ENCODE measurements around the gene C1QL4. TPM values are rescaled to one million over a fixed set of nuclear protein-coding genes. Genes with fewer than 3 reads are reported as not detected.

Gene C1QL4
- total and polyA plus RNA-seq, 9 of the 15 experiments (the other 6 are each of a cell fraction or from before 2014, with no cell fraction given) = 0.08 to 2.1 (median 0.31) TPM

DNA sequence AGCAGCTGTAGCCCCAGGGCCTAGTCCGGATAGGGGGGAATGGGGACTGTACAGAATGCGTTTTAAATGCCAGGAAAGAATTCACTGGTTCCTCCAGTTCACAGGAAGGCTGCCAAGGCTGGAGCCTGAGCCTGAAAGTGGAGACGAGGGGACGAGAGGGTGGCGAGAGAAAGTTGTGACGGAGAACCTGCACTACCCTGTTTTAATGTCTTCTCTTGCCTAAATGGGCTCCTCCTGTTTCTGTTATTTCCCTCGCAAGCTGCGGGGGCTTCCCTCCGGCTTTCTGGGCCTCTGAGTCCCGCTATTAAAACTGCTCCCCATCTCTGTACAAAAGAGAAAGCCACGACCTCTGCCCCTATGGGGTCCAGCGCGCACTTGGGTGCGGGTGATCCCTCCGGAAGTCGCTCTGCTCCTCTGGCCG is 4.5 kb downstream of the C1QL4 start:
- ChIA-PET CTCF (ENCODE audit: low intra/inter-chr PET ratio) (interaction anchor here (1.5 to 1.6 kb wide), 2 partner anchors 10 to 24 kb away, joined by 9 to 11 read pairs; no protein-coding TSS in a partner anchor), POLR2A (interaction anchor here (0.5 to 2.4 kb wide), 6 partner anchors 10 to 244 kb away, joined by 3 to 32 read pairs (median 4); partner anchors contain the start of genes PRPH and TROAP)
- H3K27me3 ChIP-seq (ENCODE audit: control insufficient read depth in 2 of 2, insufficient read depth in 2 of 2, low read length in 2 of 2) = no peaks in the 10 kb centered on the region
- in situ Hi-C loops (cut with MboI) (no loop called here), intact Hi-C loops (cut with micrococcal nuclease) (no loop called here)
- peaks cover 3% of the 10 kb centered on the region for H3K9me1 ChIP-seq (ENCODE audit: control insufficient read depth, insufficient read depth, low read length)
- WGBS (ENCODE audit: insufficient coverage, low coverage, missing lambda C conversion rate) = 80% methylated on average over 15 of the region's 17 CpGs
- H3K4me2 ChIP-seq (ENCODE audit: insufficient read depth, low read length) = no peak overlapping the region
- FAIRE-seq = no peak
- ATAC-seq = no peak
- TF ChIP-seq, protein P1, sequence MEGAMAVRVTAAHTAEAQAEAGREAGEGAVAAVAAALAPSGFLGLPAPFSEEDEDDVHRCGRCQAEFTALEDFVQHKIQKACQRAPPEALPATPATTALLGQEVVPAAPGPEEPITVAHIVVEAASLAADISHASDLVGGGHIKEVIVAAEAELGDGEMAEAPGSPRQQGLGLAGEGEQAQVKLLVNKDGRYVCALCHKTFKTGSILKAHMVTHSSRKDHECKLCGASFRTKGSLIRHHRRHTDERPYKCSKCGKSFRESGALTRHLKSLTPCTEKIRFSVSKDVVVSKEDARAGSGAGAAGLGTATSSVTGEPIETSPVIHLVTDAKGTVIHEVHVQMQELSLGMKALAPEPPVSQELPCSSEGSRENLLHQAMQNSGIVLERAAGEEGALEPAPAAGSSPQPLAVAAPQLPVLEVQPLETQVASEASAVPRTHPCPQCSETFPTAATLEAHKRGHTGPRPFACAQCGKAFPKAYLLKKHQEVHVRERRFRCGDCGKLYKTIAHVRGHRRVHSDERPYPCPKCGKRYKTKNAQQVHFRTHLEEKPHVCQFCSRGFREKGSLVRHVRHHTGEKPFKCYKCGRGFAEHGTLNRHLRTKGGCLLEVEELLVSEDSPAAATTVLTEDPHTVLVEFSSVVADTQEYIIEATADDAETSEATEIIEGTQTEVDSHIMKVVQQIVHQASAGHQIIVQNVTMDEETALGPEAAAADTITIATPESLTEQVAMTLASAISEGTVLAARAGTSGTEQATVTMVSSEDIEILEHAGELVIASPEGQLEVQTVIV (CRISPR knock-in tag; IDR thresholded peaks at IDR 0.05; ENCODE audit: borderline replicate concordance) = no peak
- TF ChIP-seq NCOA1 (IDR thresholded peaks at IDR 0.05; ENCODE audit: low read depth) = no peak
- no peak for TF ChIP-seq ZNF324 (CRISPR knock-in tag; IDR thresholded peaks at IDR 0.05)
- TF ChIP-seq NR4A1 (CRISPR knock-in tag; IDR thresholded peaks at IDR 0.05) = no peak
- TF ChIP-seq NR4A1 (tag; IDR thresholded peaks at IDR 0.05) = no peak
- TF ChIP-seq L3MBTL2 (IDR thresholded peaks at IDR 0.05) = no peak
- TF ChIP-seq ZBTB8A (IDR thresholded peaks at IDR 0.05; ENCODE audit: partially characterized antibody) = no peak
- no peak for TF ChIP-seq ZFP30 (CRISPR knock-in tag; IDR thresholded peaks at IDR 0.05; ENCODE audit: borderline replicate concordance)
- no peak for TF ChIP-seq YY1 (IDR thresholded peaks at IDR 0.05; ENCODE audit: borderline replicate concordance in 1 of 3, control insufficient read depth in 1 of 3, extremely low read depth in 1 of 3, insufficient read depth in 3 of 3, insufficient read length in 1 of 3, insufficient replicate concordance in 2 of 3, low read depth in 1 of 3, low read length in 2 of 3)
- no peak for TF ChIP-seq LCOR (CRISPR knock-in tag; IDR thresholded peaks at IDR 0.05)
- TF ChIP-seq, protein P2, sequence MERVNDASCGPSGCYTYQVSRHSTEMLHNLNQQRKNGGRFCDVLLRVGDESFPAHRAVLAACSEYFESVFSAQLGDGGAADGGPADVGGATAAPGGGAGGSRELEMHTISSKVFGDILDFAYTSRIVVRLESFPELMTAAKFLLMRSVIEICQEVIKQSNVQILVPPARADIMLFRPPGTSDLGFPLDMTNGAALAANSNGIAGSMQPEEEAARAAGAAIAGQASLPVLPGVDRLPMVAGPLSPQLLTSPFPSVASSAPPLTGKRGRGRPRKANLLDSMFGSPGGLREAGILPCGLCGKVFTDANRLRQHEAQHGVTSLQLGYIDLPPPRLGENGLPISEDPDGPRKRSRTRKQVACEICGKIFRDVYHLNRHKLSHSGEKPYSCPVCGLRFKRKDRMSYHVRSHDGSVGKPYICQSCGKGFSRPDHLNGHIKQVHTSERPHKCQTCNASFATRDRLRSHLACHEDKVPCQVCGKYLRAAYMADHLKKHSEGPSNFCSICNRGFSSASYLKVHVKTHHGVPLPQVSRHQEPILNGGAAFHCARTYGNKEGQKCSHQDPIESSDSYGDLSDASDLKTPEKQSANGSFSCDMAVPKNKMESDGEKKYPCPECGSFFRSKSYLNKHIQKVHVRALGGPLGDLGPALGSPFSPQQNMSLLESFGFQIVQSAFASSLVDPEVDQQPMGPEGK (CRISPR knock-in tag; IDR thresholded peaks at IDR 0.05; ENCODE audit: borderline replicate concordance) = no peak
- TF ChIP-seq HMGN3 (IDR thresholded peaks at IDR 0.05; ENCODE audit: borderline replicate concordance, extremely low read depth, insufficient read length, low read depth, low read length) = no peak
- no peaks in the 10 kb centered on the region for H3K79me2 ChIP-seq (ENCODE audit: control insufficient read depth, insufficient read depth, low read length)
- no peaks in the 10 kb centered on the region for H4K20me1 ChIP-seq (replicated peaks; ENCODE audit: control insufficient read depth, insufficient read depth, low read length)
- H3K4me3 ChIP-seq = no peak overlapping the region
- peaks cover 2 to 31% of the 10 kb centered on the region in 2 experiments; a peak in 4 of 5 replicates for H3K4me1 ChIP-seq (replicated peaks in 1 of 2; ENCODE audit: control insufficient read depth in 2 of 2, insufficient read depth in 2 of 2, low read length in 2 of 2)
- H3K9me3 ChIP-seq (replicated peaks; ENCODE audit: control insufficient read depth, insufficient read depth, low read depth, low read length) = no peaks in the 10 kb centered on the region
- no peak overlapping the region for H3K27ac ChIP-seq (ENCODE audit: extremely low read depth, low read depth, low read length)
- no peak overlapping the region for H3K9ac ChIP-seq (ENCODE audit: insufficient read depth in 1 of 2, low read depth in 2 of 2, low read length in 2 of 2)
- peaks cover 38% of the 10 kb centered on the region; the same call in 2 of the 3 replicates for H3K36me3 ChIP-seq (ENCODE audit: control insufficient read depth, insufficient read depth, low read length)
- H2AFZ ChIP-seq (ENCODE audit: low read depth, low read length) = no peak overlapping the region
- DNase-seq (ENCODE audit: extremely low read depth in 1 of 4, low spot score in 3 of 4) = no peak
- BruUV-seq (replicated peaks) = no TSS peak

Data from K562 (cell line).